HG02938 (cell line): ENCODE data around the gene PYGO2.

Source experiments
- ATAC-seq: cut with Tn5 transposase; IDR thresholded peaks from one replicate; pipeline ENCODE4 v1.9.1; 2021; ENCODE audit warnings: mild to moderate bottlenecking, moderate library complexity; ENCODE audit not compliant: unreplicated experiment

The PYGO2 gene

GRCh38 chr1:154961207-154962155 lies at the start of gene PYGO2:
Gene PYGO2 (minus strand): TSS chr1:154961782. CDS start chr1:154961576, 206 bp downstream.
- peak; percentile 74 for ATAC-seq

DNA sequence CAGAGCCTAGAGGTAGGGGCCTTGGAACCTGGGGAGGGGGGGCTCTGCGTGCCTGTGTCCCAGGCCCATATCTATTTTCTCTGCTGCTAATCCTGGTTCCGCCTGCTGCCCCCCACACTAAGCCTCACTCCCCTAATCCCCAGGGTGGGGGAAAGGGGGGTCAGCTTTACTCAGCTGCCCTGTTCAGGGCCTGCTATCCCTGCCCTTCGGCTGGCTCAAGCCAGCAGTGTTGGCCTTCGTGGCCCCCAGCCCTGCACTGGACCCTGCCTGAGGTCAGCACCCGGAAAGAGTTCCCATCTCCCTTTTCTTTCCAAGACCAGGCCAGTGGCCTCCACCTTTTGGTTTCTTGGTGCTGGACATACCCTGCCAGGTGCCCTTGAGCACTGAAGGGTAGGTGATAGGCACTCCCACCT lies 49.4 kb upstream of the PYGO2 start:
- no peak for ATAC-seq

GRCh38 chr1:155010211-155010918 lies 48.8 kb upstream of the PYGO2 start:
- no peak for ATAC-seq

DNA sequence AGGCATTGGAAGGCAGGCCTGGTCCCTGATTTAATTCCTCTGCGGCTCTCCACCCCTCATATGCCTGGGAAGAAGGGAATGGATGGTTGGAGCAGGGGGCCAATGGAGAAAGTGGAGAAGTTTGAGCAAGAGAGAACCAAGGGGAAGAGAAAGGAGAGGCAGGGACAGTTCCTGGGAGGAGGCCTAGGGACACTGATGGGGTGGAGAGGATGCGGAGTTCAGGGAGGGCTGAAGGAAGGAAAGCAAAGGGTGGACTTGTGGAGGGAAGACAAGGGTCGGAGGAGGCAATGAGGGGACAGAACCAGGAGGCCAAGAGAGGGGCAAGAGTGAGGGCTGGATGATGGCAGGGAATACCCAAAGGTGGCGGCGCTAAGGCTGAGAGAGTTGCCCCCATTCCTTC lies 48.2 kb upstream of the PYGO2 start:
- ATAC-seq: no peak

DNA sequence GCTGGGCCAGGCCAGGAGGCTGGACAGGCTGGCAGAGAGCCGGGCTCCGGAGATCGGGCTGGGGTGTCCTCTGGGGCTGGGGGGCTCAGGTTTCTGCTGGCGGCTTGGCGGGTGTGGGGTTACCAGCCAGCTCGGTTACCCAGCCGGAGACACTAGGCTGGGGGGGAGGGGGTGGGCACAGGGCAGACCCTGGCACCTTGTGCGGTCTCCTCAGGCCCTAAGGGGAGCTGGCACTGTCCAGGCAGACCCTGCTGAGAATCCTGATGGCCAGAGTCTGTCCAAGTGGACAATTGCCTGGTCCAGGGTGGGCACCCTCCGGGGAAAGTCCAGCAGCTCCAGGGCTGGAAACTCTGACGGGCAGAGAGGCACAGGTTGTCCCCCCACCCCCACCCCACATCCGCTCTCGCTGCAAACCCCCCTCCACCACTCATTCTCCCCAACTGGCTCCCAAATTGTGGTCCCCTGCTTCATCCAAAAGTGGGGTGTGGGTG lies 47.7 kb upstream of the PYGO2 start:
- no peak for ATAC-seq

DNA sequence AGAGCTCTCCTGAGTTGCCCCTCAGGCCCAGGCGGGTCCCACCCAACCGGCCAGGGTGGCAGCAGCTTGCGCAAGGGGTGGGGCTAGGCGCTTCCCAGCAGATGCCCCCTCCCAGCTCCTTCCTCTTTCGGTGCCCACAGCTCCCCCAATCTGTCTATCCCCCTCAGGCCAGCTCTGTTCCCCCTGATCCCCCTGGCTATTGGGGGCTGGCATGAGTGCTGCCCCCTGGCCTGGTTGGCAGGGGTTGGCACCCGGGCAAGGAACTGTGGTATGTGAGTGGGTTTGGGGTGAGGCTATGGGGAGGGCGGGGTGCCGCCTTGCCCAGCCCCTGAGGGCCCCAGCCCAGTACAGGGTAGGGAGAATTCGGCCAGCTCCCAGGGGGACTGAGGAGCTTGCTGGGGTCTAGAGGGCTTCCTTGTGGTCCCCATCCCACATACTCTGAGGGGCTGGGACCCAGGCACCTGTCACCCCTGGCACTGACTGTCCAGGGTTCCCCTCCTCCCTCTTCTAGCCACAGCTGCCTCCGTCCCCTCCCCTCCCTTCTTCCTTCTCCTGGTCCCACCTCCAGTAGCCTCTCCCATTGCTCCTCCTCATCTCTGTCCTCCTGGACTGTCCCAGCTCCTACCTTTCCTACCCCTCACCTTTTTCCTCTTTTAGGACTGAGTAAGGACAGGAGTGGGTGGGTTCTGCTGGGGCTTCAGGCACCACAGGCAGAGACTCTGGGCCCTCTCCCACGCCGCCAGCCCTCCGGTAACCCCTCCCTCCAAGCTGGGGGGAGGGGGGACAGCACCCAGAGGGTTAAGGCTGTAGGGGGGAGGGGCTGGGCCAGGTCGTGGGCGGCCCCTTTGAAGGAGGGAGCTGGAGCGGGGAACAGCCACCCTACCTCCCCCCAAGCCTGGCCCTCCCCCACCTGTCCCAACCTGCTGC lies 46.7 kb upstream of the PYGO2 start:
- ATAC-seq: no peak

DNA sequence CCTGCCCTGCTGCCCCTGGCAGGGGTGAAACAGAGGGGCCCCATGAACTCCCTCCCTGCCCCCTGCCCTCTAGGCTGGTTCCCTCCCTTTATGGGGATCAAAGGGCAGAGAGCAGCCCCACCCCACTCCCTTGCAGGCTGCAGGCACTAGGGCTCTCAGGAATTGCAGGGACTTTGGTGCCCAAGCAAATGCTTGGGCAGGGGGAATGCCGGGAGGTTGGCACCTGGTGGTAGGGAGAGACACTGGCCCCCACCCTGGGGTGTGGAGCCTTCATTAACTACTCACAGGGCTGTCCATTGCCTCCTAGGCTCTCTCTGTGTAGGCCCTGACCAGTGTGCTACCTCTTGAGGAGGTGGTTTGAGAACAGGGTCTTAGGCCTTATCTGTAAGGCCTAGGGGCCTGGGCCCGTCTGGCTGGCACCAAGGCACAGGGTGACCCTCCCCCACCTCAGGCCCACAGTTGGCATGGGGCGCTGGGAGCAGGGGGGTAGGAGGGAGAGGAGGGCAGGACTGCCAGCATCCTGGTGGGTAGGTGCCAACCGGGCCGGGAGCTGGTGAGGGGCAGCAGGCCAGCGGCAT lies 45.8 kb upstream of the PYGO2 start:
- ATAC-seq: no peak

- ATAC-seq: no peak
Observed at GRCh38 chr1:155006601-155007101, 45.1 kb upstream of the PYGO2 start.

- no peak for ATAC-seq
Observed at GRCh38 chr1:155005076-155006011, 43.8 kb upstream of the PYGO2 start.

DNA sequence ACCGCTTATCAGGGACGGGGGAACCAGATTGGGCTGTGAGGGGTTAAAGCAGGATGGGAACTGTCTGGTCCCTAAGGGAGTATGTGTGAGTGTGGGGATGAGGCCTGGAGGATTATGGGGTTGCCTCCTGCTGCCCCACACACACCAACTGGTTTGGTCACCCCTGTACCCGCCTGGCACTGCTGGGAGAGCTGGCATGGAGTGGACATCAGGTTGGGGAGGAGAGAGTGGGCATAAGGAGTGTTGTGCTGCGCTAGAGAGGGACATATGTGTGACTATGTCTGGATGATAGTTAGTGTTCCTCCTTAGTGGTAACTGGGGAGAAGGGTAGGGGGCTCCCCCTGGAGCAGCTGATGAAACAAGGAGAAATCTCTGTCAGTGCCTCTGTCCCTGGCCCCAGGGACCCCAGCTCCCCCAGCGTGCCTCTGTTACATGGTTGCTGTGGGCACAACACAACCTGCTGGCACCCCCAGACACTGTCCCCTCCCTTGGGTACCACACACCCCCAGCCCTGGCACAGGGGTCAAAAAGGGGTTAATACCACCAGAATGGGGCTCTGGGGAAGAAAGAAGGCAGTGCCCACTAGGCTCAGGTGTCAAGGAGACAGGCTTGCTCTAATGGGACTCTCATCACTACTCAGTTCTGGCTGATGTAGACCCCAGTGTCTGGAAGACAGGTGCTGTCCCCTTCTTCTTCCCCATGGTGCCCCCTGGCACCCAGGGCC lies 42.9 kb upstream of the PYGO2 start:
- no peak for ATAC-seq

DNA sequence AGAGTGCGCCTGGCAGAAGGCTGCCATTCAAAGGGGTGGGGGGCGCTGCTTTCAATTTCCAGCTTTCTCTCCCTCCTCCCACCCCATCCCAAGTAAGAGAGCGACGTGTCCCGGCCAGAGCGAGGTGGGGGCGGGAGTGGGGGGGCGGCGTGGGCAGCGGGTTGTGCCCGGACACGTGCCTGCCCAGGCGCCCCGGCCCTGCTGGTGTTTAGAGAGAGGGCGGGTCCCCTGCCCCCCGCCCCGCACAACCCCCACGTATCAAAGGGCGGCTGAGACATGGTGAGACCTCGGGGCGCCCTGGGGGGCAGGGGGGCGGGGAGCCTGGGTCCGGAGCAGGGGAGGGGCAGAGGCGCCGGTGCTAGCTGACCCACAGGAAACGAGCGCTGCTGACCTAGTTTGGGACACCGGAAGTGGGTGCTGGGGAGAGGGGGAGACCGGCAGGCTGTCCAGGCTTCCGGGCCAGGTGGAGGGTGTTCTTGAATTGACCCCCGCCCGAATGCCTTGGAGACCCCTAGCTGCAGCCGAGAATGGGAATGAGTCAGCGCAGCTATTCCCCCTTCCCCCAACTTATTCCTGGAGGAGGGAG lies 42.3 kb upstream of the PYGO2 start:
- ATAC-seq: no peak

DNA sequence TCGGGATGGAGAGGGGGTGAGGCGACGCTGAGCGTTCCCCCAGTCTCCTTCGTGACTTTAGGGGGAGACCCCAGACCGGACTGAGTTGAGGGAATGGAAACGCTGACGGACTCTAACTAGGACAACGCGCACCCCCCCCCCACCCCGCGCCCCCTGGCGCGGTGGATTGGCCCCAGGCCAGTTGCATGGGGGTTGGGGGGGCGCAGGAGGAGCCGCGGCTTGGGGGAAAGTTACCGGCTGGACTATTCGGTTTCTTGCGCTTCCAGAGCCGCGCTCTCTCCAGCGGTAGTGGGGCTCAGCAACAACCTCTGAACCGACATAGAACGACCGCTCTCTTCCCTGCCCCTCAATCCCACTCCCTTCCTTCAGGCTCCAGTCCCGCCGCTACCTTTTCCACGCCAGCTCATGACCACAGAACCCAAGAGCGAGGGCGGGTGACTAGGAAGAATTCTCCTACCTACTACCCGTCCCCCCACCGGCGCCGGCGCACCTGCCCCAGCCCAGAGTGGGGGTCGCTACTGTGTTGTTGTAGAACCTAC lies 41.7 kb upstream of the PYGO2 start:
- no peak for ATAC-seq

DNA sequence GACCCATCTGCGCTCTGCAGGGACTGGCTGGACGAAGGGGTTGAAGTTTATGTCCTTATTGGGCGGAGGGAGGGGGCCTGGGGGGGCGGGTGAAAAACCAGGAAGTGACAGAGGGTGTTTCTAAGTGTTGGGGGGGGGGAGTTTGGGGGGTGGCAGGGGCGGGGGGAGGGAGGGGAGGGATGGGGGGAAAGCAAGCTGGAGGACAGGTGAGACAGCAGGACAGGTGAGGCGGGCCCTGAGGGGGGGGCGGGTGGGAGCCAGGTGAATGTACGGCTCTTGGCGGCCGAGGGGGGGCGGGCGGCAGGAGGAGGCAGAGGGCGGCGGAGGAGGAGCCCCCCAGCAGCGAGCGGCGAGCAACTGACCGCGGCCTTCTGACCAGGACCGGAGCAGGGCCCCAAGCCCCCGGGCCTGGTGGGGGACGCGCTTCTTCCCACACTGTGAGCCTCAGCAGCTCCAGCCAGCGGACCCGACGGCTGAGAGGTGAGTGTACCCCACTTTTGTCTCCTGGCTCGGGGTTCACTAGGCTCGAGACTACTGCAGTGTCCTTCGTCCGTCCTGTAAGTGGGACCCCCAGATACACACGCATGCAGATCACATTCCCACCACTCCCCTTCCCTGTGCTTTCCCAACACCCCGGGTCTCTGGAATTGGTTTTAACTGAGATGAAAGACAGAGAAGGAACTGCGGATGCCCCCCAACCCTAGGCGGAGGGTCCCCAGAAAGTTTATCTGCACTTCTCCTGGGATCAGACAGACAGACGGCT lies 41.1 kb upstream of the PYGO2 start, which contains the start of gene ZBTB7B:
Gene ZBTB7B (plus strand): TSS at position 339 of the 763 bp plus-strand sequence. CDS start 11,859 bp downstream, outside the sequence.
- ATAC-seq: peak; percentile 2

- ATAC-seq: peak; percentile 47
Observed at GRCh38 chr1:155001675-155002463, 40.3 kb upstream of the PYGO2 start.

GRCh38 chr1:155001425-155001674 lies 39.8 kb upstream of the PYGO2 start:
- no peak for ATAC-seq

- no peak for ATAC-seq
Observed at GRCh38 chr1:155000726-155001424, 39.3 kb upstream of the PYGO2 start.
